ENCODE measurements around the gene TUT4. TPM values are rescaled to one million over a fixed set of nuclear protein-coding genes. Genes with fewer than 3 reads are reported as not detected.

Gene TUT4
- total and polyA plus RNA-seq, 2 donors (not counting 3 experiments of a cell fraction or from before 2014, with no cell fraction given): 24.7 to 41.2 TPM

- Histone ChIP-seq H2AFZ (ENCODE audit: low read depth, low read length) (no peak overlapping the region), H3K4me1 (ENCODE audit: control insufficient read depth, extremely low read depth, insufficient read depth, low read length) (no peaks in the 10 kb centered on the region), H3K9me3 (replicated peaks; ENCODE audit: control insufficient read depth, insufficient read depth, low read length) (no peaks in the 10 kb centered on the region), H3K27me3 (ENCODE audit: control insufficient read depth in 2 of 2, insufficient read depth in 2 of 2, low read length in 2 of 2) (no peaks in the 10 kb centered on the region), H4K20me1 (replicated peaks; ENCODE audit: control insufficient read depth, extremely low read depth, insufficient read depth, low read length) (no peaks in the 10 kb centered on the region), H3K36me3 (ENCODE audit: control insufficient read depth in 2 of 2, extremely low read depth in 1 of 2, insufficient read depth in 2 of 2, low read length in 2 of 2) (peaks cover 5 to 8% of the 10 kb centered on the region in 2 experiments), H3K9me1 (replicated peaks; ENCODE audit: control insufficient read depth, extremely low read depth, insufficient read depth, low read length) (no peaks in the 10 kb centered on the region), H3K79me2 (ENCODE audit: control insufficient read depth, insufficient read depth, low read length) (no peaks in the 10 kb centered on the region), H3K4me2 (ENCODE audit: insufficient read depth, low read length) (no peak overlapping the region), H3K27ac (ENCODE audit: insufficient read depth, low read depth, low read length) (no peak overlapping the region), H3K9ac (replicated peaks; ENCODE audit: extremely low read depth, insufficient read depth, low read length) (no peak overlapping the region), H3K4me3 (replicated peaks in 1 of 3; ENCODE audit: insufficient read depth in 1 of 3, low read depth in 1 of 3, low read length in 3 of 3) (no peak overlapping the region)
- intact Hi-C loops (cut with micrococcal nuclease) (no loop called here), dilution Hi-C loops (cut with MboI; ENCODE audit: extremely low pct_ligation_motif_present, low sequenced_read_pairs) (no loop called here)
- TF ChIP-seq JUN (IDR thresholded peaks at IDR 0.05; ENCODE audit: borderline replicate concordance, insufficient read depth, insufficient read length, low read depth) (no peak), EZH2 (IDR thresholded peaks at IDR 0.05; ENCODE audit: borderline replicate concordance, low read depth, low read length, severe bottlenecking) (no peak), GATA2 (IDR thresholded peaks at IDR 0.05; ENCODE audit: insufficient read depth, insufficient read length, low read depth, low read length) (no peak), POLR2AphosphoS5 (IDR thresholded peaks at IDR 0.05; ENCODE audit: insufficient read depth, low read depth, low read length) (no peak), MYC (IDR thresholded peaks at IDR 0.05; ENCODE audit: low read depth, low read length) (no peak), FOS (IDR thresholded peaks at IDR 0.05; ENCODE audit: borderline replicate concordance, insufficient read depth, low read length) (no peak), POLR2A (IDR thresholded peaks at IDR 0.05; ENCODE audit: low read depth, low read length) (no peak), MAX (IDR thresholded peaks at IDR 0.05; ENCODE audit: insufficient read depth, insufficient read length) (no peak)
- TF ChIP-seq, protein P1, sequence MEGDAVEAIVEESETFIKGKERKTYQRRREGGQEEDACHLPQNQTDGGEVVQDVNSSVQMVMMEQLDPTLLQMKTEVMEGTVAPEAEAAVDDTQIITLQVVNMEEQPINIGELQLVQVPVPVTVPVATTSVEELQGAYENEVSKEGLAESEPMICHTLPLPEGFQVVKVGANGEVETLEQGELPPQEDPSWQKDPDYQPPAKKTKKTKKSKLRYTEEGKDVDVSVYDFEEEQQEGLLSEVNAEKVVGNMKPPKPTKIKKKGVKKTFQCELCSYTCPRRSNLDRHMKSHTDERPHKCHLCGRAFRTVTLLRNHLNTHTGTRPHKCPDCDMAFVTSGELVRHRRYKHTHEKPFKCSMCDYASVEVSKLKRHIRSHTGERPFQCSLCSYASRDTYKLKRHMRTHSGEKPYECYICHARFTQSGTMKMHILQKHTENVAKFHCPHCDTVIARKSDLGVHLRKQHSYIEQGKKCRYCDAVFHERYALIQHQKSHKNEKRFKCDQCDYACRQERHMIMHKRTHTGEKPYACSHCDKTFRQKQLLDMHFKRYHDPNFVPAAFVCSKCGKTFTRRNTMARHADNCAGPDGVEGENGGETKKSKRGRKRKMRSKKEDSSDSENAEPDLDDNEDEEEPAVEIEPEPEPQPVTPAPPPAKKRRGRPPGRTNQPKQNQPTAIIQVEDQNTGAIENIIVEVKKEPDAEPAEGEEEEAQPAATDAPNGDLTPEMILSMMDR (IDR thresholded peaks at IDR 0.05; ENCODE audit: extremely low read depth in 1 of 2, insufficient read depth in 1 of 2, low read depth in 1 of 2, low read length in 2 of 2): no peak
- BruUV-seq (replicated peaks): no TSS peak
- CTCF ChIA-PET: no interaction called here
- POLR2A ChIA-PET: no interaction called here
- DNase-seq (ENCODE audit: low read depth, low spot score): no peak
- no peak for FAIRE-seq
Measured at GRCh38 chr1:52435650-52436049, 117.2 kb downstream of the TUT4 start.

All from endothelial cell of umbilical vein (primary cell).